Measurements from ENCODE around the gene CALHM6. TPM values are rescaled to one million over a fixed set of nuclear protein-coding genes. Genes with fewer than 3 reads are reported as not detected.

Gene CALHM6
- total and polyA plus RNA-seq, 2 of the 8 experiments (the other 6 are each of a cell fraction or from before 2014, with no cell fraction given) = 0.93 to 1.8 TPM

- Histone ChIP-seq H3K4me1 (replicated peaks in 1 of 4; ENCODE audit: control insufficient read depth in 3 of 4, insufficient read depth in 4 of 4, low read length in 3 of 4) (peaks cover 0 to 12% (median 4%) of the 10 kb centered on the region in 4 experiments; a peak in 3 of 7 replicates), H3K79me1 (ENCODE audit: low read depth, low read length) (no peaks in the 10 kb centered on the region), H3K4me3 (ENCODE audit: extremely low read depth in 1 of 4, insufficient read depth in 2 of 4, low read depth in 3 of 4, low read length in 4 of 4) (no peak overlapping the region), H3K27ac (ENCODE audit: low read depth, low read length) (no peak overlapping the region), H3K23ac (ENCODE audit: insufficient read length) (no peak overlapping the region), H3K9me3 (ENCODE audit: insufficient read depth in 2 of 2, low read depth in 1 of 2, low read length in 1 of 2) (no peaks in the 10 kb centered on the region), H2AK5ac (ENCODE audit: low read depth, low read length) (no peak overlapping the region), H2BK12ac (ENCODE audit: low read depth, low read length) (no peak overlapping the region), H3K23me2 (ENCODE audit: low read depth, low read length) (no peaks in the 10 kb centered on the region), H4K20me1 (replicated peaks in 1 of 2; ENCODE audit: control insufficient read depth in 1 of 2, insufficient read depth in 2 of 2, low read length in 2 of 2) (no peaks in the 10 kb centered on the region), H2BK20ac (ENCODE audit: low read length) (no peak overlapping the region), H3K9ac (replicated peaks in 1 of 4; ENCODE audit: extremely low read depth in 1 of 4, low read depth in 3 of 4, low read length in 3 of 4) (no peak overlapping the region), H4K91ac (replicated peaks; ENCODE audit: insufficient read length, low read length) (no peak overlapping the region), H4K8ac (ENCODE audit: extremely low read depth, insufficient read depth, low read length) (no peak overlapping the region), H2BK15ac (ENCODE audit: low read length) (no peak overlapping the region), H2BK5ac (ENCODE audit: low read depth, low read length) (no peak overlapping the region), H3K56ac (replicated peaks; ENCODE audit: insufficient read length, low read depth, low read length) (no peak overlapping the region), H3K4me2 (ENCODE audit: insufficient read depth in 1 of 2, low read depth in 2 of 2, low read length in 2 of 2) (peak overlapping the region; percentile 24 to 49), H3K14ac (ENCODE audit: insufficient read length) (no peak overlapping the region), H2BK120ac (replicated peaks; ENCODE audit: low read depth, low read length) (no peak overlapping the region), H3K27me3 (replicated peaks in 1 of 4; ENCODE audit: control insufficient read depth in 3 of 4, extremely low read depth in 1 of 4, insufficient read depth in 3 of 4, low read length in 3 of 4) (no peaks in the 10 kb centered on the region), H4K5ac (ENCODE audit: insufficient read length, low read depth, low read length) (peak overlapping the region; percentile 59), H2AFZ (ENCODE audit: low read length) (no peak overlapping the region), H3K4ac (replicated peaks; ENCODE audit: insufficient read length, low read depth, low read length) (no peak overlapping the region), H3K36me3 (ENCODE audit: control insufficient read depth in 2 of 4, insufficient read depth in 4 of 4, low read length in 3 of 4) (peaks cover 0 to 13% (median 6%) of the 10 kb centered on the region in 4 experiments; a peak in 5 of 8 replicates), H3K79me2 (ENCODE audit: control insufficient read depth in 1 of 2, insufficient read depth in 2 of 2, low read length in 2 of 2) (no peaks in the 10 kb centered on the region), H3K18ac (ENCODE audit: extremely low read depth, low read length) (no peak overlapping the region)
- ChIA-PET POLR2A (ENCODE audit: partially characterized antibody) (interaction anchor here (1.7 to 1.8 kb wide), 2 partner anchors 8 to 61 kb away, joined by 5 to 7 read pairs; no protein-coding TSS in a partner anchor), CTCF (ENCODE audit: partially characterized antibody) (interaction anchor here (0.7 to 4.4 kb wide), 9 partner anchors 12 to 203 kb away, joined by 3 to 39 read pairs (median 4); partner anchors contain the start of gene CALHM5)
- FAIRE-seq = peak; percentile 90
- DNase-seq (ENCODE audit: low read depth in 1 of 2, low spot score in 2 of 2) = no peak
- no peak for TF ChIP-seq MAFK (IDR thresholded peaks at IDR 0.05; ENCODE audit: low read depth, low read length)
- TF ChIP-seq SP4 (IDR thresholded peaks at IDR 0.05; ENCODE audit: low read length) = no peak
Observed at GRCh38 chr6:116431964-116432595, 29.1 kb upstream of the CALHM6 start.

All from H1 (cell line).